Tibial nerve (tissue), 4 donors: ENCODE measurements around the gene PLCD3. TPM values are rescaled to one million over a fixed set of nuclear protein-coding genes. Genes with fewer than 3 reads are reported as not detected.
A peak's percentile ranks its signal among the peaks of the same experiment; 100 is the strongest.

Experiments used
- DNase-seq, 2 donors: peaks; one replicate each; pipeline ENCODE4 v3.0.0-alpha.2; 2019; ENCODE audit warnings: low spot score in 2 of 2
- H3K27ac ChIP-seq, 4 donors: fragments of 200-600 bp; sonication (generic) in 3 of 4; one replicate each; pipeline ENCODE4 v1.5.1; 2017 to 2019; ENCODE audit warnings: mild to moderate bottlenecking in 1 of 4
- H3K27me3 ChIP-seq, 2 donors: fragments of 200-600 bp; sonication (generic) in 1 of 2; one replicate each; pipeline versions ENCODE4 v1.5.1 to v1.6.0; 2017 to 2019
- H3K36me3 ChIP-seq, 3 donors: fragments of 200-600 bp; sonication (generic); one replicate each; pipeline ENCODE4 v1.5.1; 2018 to 2019
- H3K4me1 ChIP-seq, 4 donors: fragments of 200-600 bp; sonication (generic) in 3 of 4; one replicate each; pipeline ENCODE4 v1.5.1; 2017 to 2019
- H3K4me3 ChIP-seq, 4 donors: fragments of 200-600 bp; sonication (generic) in 3 of 4; one replicate each; pipeline ENCODE4 v1.5.1; 2017 to 2019; ENCODE audit warnings: mild to moderate bottlenecking in 1 of 4, moderate library complexity in 1 of 4
- H3K9me3 ChIP-seq, 4 donors: fragments of 200-600 bp; sonication (generic) in 3 of 4; one replicate each; pipeline ENCODE4 v1.5.1; 2017 to 2019
- CTCF ChIP-seq, 5 experiments: fragments of 200-600 bp in 3 of 5; fragments of 450-650 bp in 2 of 5; sonication (generic) in 3 of 5; IDR thresholded peaks; one replicate each; pipeline ENCODE4 v1.5.1; 2016 to 2019; ENCODE audit warnings: antibody characterized with exemption in 5 of 5, mild to moderate bottlenecking in 3 of 5, moderate library complexity in 2 of 5
- EP300 ChIP-seq, 2 donors: sonication (generic); formaldehyde crosslinking; IDR thresholded peaks; one replicate each; pipeline ENCODE4 v1.6.1; 2017; ENCODE audit warnings: antibody characterized with exemption in 2 of 2, mild to moderate bottlenecking in 1 of 2
- POLR2A ChIP-seq, 2 donors: fragments of 450-650 bp; IDR thresholded peaks; one replicate each; pipeline ENCODE4 v1.6.1; 2017; ENCODE audit warnings: antibody characterized with exemption in 2 of 2, mild to moderate bottlenecking in 2 of 2, moderate library complexity in 2 of 2
- WGBS, 2 donors: methylation state at CpG; one replicate each; pipeline ENCODE4 v1.1.5; 2018; 5-methylcytosine and 5-hydroxymethylcytosine counted together
- total RNA-seq, 4 donors: library from RNA; depleted of rRNA; stranded (reverse); fragments of >200 nt; gene quantifications; one replicate each; pipeline ENCODE4 v1.1.0, GENCODE V29; 2016

Gene PLCD3
- 100 to 1,000 TPM in 1 of 4 donors, 10 to 100 TPM in 3; 45.7 to 103 (median 69.3) TPM for total RNA-seq

GRCh38 chr17:45132320-45132571 is at the start of gene PLCD3:
PLCD3 (minus strand) TSS chr17:45132515; CDS start chr17:45132410, 105 bp downstream.
- Histone ChIP-seq H3K36me3 (no peaks in the 10 kb centered on the region), H3K9me3 (no peaks in the 10 kb centered on the region), H3K4me3 (peak within 1 kb of the TSS; percentile 74 to 98 (median 85)), H3K27me3 (no peaks in the 10 kb centered on the region), H3K4me1 (peaks cover 0 to 69% (median 33%) of the 10 kb centered on the region in 4 donors), H3K27ac (peak within 1 kb of the TSS; percentile 95 to 100 (median 99))
- WGBS, 2 donors = 0 to 1% methylated on average over 10 to 25 of the region's 36 CpGs
- TF ChIP-seq CTCF (IDR thresholded peaks at IDR 0.05) = no peak
- no peak for TF ChIP-seq EP300 (IDR thresholded peaks at IDR 0.05)
- no peak for TF ChIP-seq POLR2A (IDR thresholded peaks at IDR 0.05)
- DNase-seq = peak in 1 of 2 donors; percentile 63

- TF ChIP-seq CTCF (IDR thresholded peaks at IDR 0.05) (no peak), EP300 (IDR thresholded peaks at IDR 0.05) (no peak), POLR2A (IDR thresholded peaks at IDR 0.05) (no peak)
- H3K4me1 ChIP-seq = peaks cover 0 to 41% (median 18%) of the 10 kb centered on the region in 4 donors
- WGBS, 2 donors = 47 to 62% methylated on average over 6 to 7 of the region's 7 CpGs
- H3K9me3 ChIP-seq = no peaks in the 10 kb centered on the region
- no peak for DNase-seq
- H3K4me3 ChIP-seq = no peak overlapping the region
- H3K36me3 ChIP-seq = no peaks in the 10 kb centered on the region
- no peaks in the 10 kb centered on the region for H3K27me3 ChIP-seq
- peak overlapping the region in 2 of 4 donors; percentile 45 to 97 for H3K27ac ChIP-seq
Measured at GRCh38 chr17:45177563-45177962, 45.2 kb upstream of the PLCD3 start.

- H3K4me3 ChIP-seq = no peak overlapping the region
- no peaks in the 10 kb centered on the region for H3K36me3 ChIP-seq
- TF ChIP-seq POLR2A (IDR thresholded peaks at IDR 0.05) = no peak
- no peak for TF ChIP-seq EP300 (IDR thresholded peaks at IDR 0.05)
- TF ChIP-seq CTCF (IDR thresholded peaks at IDR 0.05) = no peak
- H3K9me3 ChIP-seq = no peaks in the 10 kb centered on the region
- H3K4me1 ChIP-seq = peaks cover 0 to 58% (median 35%) of the 10 kb centered on the region in 4 donors
- H3K27me3 ChIP-seq = no peaks in the 10 kb centered on the region
- no peak for DNase-seq
- peak overlapping the region in 3 of 4 donors; percentile 20 to 97 (median 82) for H3K27ac ChIP-seq
- 79 to 87% methylated on average over 3 of the region's 3 CpGs for WGBS, 2 donors
Measured at GRCh38 chr17:45175759-45176115, 43.4 kb upstream of the PLCD3 start.

GRCh38 chr17:45172541-45173286 is 40.4 kb upstream of the PLCD3 start:
- Histone ChIP-seq H3K27me3 (no peaks in the 10 kb centered on the region), H3K4me1 (peaks cover 0 to 66% (median 41%) of the 10 kb centered on the region in 4 donors), H3K9me3 (no peaks in the 10 kb centered on the region), H3K4me3 (peak overlapping the region; percentile 22 to 44 (median 35)), H3K27ac (peak overlapping the region; percentile 82 to 97 (median 92)), H3K36me3 (peaks cover 0 to 13% (median 0%) of the 10 kb centered on the region in 3 donors)
- peak in 1 of 2 donors; percentile 28 for DNase-seq
- WGBS, 2 donors = 14 to 19% methylated on average over 10 of the region's 10 CpGs
- TF ChIP-seq CTCF (IDR thresholded peaks at IDR 0.05) = peak in 2 of 5 experiments; percentile 16 to 50
- TF ChIP-seq POLR2A (IDR thresholded peaks at IDR 0.05) = peak in 1 of 2 donors; percentile 34
- peak in 1 of 2 donors; percentile 75 for TF ChIP-seq EP300 (IDR thresholded peaks at IDR 0.05)

- peak overlapping the region; percentile 82 to 97 (median 92) for H3K27ac ChIP-seq
- peaks cover 0 to 13% (median 0%) of the 10 kb centered on the region in 3 donors for H3K36me3 ChIP-seq
- DNase-seq = no peak
- no peaks in the 10 kb centered on the region for H3K9me3 ChIP-seq
- peak overlapping the region; percentile 22 to 44 (median 35) for H3K4me3 ChIP-seq
- 43% methylated on average over 5 of the region's 5 CpGs for WGBS, 2 donors
- no peaks in the 10 kb centered on the region for H3K27me3 ChIP-seq
- no peak for TF ChIP-seq POLR2A (IDR thresholded peaks at IDR 0.05)
- no peak for TF ChIP-seq CTCF (IDR thresholded peaks at IDR 0.05)
- no peak for TF ChIP-seq EP300 (IDR thresholded peaks at IDR 0.05)
- peaks cover 0 to 63% (median 38%) of the 10 kb centered on the region in 4 donors for H3K4me1 ChIP-seq
Measured at GRCh38 chr17:45172232-45172540, 39.9 kb upstream of the PLCD3 start.
